ENCODE data around the gene EPX.

EPX gene

DNA sequence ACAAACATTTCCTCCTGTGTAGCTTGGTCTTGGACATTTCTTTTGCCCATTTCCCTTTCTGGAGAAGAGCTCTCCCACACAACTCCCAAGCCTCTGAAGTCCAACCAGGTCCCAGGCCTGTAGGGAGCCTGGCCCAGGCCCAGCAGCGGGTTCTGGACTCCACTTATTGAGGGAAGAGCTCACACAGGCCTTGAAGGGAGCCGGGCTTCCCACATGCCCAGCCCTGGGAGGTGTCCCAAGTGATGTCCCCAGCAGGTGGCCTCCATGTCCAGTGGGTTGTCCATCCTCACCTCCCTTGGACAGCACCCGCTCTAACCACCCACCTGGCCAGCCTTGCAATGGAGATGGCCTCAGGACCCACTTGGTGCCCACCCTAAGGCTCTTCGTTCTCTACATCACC, 5.9 kb upstream of the EPX start:
- no peak for DNase-seq (ENCODE audit: low read depth)

- no peak for DNase-seq (ENCODE audit: low read depth)
Observed at GRCh38 chr17:58187063-58187462, 5.5 kb upstream of the EPX start.

GRCh38 chr17:58187675-58188074, 4.9 kb upstream of the EPX start:
- DNase-seq (ENCODE audit: low read depth): no peak

DNA sequence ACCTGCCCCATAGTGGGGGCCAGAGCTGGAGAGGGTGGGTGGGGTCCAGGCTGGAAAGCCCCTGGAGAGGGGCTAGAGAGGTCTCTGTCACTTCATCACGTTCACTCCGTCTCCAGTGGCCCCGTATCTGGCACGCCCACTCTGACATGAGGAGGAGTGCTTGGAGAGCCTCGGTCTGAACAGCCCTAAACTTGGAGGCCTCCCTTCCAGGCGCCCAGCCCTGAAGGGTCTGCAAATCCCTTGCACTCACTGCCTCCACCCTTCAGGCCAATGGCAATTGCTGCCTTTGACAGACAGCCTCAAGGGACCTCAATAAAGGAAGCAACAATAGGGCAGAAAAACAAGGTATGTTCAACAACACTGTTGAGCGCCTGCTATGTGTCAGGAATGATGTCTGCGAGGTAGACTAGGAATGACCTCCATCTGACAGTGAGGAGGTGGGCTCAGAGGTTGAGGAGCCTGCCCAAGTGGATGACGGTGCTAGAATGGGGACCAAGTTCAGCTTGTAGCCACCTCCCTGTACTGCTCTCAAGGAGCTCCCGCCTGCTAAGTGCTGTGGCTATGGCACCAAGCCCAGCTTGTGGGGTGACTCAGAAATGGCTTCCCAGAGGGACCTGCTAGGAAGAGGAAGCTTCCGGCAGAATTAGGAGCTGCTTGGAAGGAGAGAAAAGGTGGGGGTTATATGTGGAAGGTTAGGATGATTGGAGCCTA, 2.9 kb upstream of the EPX start:
- DNase-seq (ENCODE audit: low read depth): no peak

- DNase-seq (ENCODE audit: low read depth): no peak
Observed at GRCh38 chr17:58191241-58191896, 1.2 kb upstream of the EPX start.

GRCh38 chr17:58193641-58194255, 1.2 kb downstream of the EPX start:
- DNase-seq (ENCODE audit: low read depth): no peak

DNA sequence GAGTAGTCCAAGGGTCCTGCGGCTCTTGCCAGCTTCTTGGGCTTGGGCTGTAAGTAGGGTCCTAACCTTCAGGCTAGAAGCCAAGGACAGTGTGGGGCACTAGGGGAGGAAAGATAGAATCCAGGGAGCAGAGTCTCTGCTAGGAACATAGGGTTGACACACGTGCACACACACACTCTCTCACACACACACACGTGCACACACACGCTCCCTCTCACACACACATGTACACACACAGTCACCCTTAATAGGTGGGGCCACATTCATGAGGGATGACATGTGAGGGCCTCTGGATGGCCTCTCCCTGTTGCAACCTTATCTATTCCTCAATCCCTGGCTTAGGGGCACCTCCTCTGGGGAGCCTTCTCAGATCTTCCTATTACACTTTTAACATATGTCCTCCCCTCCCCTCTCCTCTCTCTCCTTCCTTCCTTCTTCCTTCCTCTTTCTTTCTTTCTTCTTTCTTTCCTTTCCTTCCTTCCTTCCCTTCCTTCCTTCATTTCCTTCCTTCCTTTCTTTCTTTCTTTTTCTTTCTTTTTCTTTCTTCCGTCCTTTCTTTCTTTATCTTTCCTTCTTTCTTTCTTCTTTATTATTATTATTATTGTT, 3.1 kb downstream of the EPX start:
- DNase-seq (ENCODE audit: low read depth): no peak

GRCh38 chr17:58196610-58197009, 4.1 kb downstream of the EPX start:
- no peak for DNase-seq (ENCODE audit: low read depth)

- DNase-seq (ENCODE audit: low read depth): peak; percentile 22
Observed at GRCh38 chr17:58200024-58200633, 7.6 kb downstream of the EPX start.

GRCh38 chr17:58202859-58203258, 10.3 kb downstream of the EPX start:
- DNase-seq (ENCODE audit: low read depth): no peak

GRCh38 chr17:58204796-58205195, 12.3 kb downstream of the EPX start:
- DNase-seq (ENCODE audit: low read depth): no peak

GRCh38 chr17:58205936-58206335, 13.4 kb downstream of the EPX start:
- DNase-seq (ENCODE audit: low read depth): no peak

DNA sequence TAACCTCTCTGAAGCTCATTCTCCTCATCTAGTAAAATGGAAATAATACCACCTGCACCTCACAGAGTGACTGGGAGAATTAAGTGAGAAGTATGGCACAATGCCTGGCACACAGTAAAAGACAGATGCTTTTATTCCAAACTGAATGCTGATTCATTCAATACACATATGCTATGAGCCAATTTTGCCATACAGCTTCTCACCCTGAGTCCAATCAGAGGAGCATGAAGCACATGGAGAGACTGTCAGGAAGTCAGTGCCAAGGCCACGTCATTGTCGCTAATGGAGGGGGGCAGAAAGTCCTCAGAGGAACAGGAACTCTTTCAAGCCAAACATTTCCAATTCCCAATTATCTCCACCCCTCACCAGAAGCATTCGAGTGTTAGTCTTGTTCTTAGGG, 14.9 kb downstream of the EPX start:
- no peak for DNase-seq (ENCODE audit: low read depth)

DNA sequence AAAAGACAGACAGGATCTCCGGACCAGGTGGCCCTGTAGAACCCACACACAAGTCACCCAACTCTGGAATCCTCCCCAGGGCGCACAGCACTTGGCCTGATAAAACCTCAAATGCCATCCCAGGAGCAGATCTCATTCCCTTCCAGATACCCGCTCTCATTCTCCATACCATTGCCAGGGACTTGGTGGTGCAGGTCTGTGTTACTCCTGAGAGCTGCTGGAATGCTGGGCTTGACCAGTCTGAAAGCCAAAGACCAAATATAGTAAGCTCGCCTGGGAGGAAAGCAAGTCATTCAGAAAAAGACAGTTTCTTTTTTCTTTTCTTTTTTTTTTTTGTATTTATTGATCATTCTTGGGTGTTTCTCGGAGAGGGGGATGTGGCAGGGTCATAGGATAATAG, 15.8 kb downstream of the EPX start:
- DNase-seq (ENCODE audit: low read depth): no peak

GRCh38 chr17:58210922-58211321, 18.4 kb downstream of the EPX start:
- no peak for DNase-seq (ENCODE audit: low read depth)

DNA sequence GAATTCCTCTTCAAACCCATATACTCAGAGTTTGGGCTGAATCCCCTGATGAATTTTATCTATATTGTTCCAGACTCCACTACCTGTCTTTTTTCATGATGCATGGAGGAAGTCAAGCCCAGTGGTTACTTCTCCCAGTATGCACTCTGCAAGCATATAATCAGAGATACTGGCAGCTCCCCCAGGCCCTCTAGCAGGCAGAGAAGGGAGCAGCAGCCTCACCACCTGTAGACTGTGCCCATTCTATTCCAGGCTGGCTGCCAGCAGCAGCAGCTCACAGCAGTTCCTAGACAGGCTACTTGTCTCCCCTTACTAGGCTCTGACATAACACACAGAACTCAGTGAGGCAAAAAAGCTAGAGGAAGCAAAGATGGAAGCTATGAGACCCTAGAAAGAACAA, 23.2 kb downstream of the EPX start:
- DNase-seq (ENCODE audit: low read depth): no peak

DNA sequence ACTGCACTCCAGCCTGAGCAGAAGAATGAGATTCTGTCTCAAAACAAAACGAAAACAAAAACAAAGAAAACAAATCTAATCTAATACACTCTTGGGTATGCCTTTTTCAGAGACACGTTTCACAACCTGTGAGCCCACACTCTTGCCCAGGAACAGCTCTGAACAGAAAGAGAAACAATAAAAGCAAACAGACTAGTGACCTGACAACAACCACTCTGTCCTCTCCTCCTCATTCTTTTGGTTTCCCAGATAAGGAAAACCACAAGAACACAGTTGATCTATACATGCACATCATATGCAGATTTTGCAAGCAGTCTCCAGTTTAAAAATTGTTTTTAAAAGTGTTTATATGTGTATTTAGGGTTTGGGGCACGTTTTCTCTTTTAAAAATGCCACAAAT, 25.2 kb downstream of the EPX start:
- DNase-seq (ENCODE audit: low read depth): no peak

DNA sequence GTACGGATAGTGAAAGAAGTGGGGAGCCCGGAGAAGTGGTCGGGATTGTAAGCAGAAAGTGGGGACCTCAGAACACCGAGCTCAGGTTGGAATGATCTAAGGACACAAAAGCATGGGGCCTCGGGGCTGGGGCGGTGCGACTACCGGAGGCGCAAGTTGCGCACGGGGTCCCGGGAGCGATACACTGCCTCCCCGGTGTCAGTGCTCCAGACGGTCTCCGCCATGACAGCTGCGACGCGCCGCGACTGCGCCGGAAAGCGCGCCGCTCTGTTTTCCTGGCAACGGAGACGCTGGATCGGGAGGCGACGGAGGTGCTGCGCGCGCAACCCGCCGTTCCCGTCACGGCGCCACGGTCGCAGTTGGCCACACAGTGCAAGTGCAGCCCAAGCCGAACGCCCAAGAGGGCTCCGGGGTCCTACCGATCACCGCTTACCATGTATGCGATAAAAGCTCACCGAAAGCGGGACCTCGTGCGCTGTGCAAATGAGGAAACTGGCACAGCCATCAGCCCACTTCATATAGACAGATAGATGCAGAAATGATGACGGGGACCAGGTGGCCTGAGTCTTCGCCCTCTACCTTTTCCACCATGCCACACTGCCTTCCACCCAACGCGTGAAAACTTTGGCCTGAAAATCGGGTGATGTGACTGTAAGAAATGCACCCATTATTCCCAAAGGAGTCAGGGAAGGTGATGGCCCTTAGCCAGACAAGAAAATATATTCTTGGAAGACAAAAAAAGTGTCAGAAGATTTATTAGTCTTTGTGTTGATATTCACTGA, 26.7 kb downstream of the EPX start, which contains the start of gene MKS1:
MKS1 (minus strand) TSS at position 249 of the 782 bp plus-strand sequence; CDS start at position 224, 25 bp downstream.
- DNase-seq (ENCODE audit: low read depth): peak; percentile 89

DNA sequence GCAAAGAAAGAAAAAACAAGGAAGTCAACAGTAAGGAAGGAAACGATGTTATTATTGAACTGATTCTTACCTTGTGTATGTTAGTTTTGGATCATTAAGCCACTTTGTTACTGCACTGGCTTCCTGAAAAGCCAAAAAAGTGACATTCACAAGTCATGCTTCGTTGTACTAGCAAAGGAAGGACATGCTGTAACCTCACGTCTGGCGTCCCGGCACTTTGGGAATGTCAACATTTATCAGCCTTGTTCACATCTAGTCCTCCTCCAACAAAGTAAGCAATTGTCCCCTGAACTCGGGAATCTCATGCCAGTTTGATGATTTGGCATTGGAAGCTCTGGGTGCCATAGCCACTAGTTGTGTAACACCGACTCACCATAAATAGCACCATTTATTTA, 27.3 kb downstream of the EPX start:
- no peak for DNase-seq (ENCODE audit: low read depth)

DNA sequence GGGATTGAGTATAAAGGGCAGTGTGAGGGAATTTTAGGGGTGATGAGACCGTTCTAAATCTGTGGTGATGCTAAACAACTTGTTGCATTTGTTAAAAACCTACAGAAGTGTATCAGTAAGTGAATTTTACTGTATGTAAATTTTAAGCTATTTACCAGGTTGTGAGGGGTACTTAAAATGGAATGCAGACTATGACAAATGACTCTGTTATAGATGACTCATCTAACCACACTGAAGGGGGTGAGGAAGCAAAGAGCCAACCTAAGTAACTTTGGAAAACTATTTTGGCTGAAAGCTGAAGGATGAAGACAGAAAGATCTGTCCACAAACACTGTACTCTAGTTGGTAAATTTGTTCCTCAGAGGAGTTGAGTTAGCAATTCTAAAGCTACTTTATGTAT, 31.8 kb downstream of the EPX start:
- DNase-seq (ENCODE audit: low read depth): no peak

- DNase-seq (ENCODE audit: low read depth): no peak
Observed at GRCh38 chr17:58227733-58228132, 35.2 kb downstream of the EPX start.

DNA sequence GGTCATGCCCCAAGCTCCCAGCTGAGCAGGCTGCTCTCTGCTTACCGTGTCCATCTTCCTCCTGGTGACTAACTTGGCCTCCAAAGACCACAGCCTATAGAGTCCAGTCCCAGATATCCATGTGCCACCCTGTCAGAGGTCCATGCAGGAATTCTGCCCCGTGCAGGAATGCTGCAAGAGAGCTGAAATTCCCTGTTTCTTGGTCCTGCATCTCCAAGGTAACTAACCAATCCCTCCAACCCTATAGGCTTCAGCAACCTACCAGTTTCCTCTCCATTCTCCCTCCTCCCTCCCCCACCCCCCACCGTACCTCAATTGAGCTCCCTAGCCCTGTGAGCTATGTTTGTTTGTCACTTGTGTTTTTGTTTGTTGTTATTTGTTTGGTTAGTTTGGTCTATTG, 36.2 kb downstream of the EPX start:
- no peak for DNase-seq (ENCODE audit: low read depth)

Measured in stimulated activated CD8-positive, alpha-beta memory T cell treated with anti-CD3 and anti-CD28 coated beads, Interleukin-12 subunit alpha, Interleukin-12 subunit beta, amount 100 ng/mL, for 4 hours (primary cell).